Measurements from ENCODE around the gene PPP2R3C.

DNA sequence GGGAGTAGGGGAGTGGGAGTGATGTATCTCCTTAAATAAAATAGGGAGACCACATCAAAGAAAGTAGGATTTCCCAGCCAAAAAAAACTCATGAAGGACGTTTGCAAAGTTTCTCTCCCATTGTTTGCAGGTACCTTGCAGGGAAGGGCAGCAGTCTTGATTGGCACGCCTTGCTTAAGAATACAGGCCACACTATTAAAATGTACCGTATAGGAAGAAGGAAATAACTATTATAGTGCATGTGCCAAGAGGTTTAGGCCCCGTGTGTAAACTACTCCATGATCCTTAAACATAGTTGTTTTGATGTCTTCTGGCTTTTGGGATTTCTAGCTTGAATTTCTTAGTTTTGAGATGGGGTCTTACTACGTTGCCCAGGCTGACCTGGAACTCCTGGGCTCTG lies 43.1 kb upstream of the PPP2R3C start:
- TF ChIP-seq, protein P1, sequence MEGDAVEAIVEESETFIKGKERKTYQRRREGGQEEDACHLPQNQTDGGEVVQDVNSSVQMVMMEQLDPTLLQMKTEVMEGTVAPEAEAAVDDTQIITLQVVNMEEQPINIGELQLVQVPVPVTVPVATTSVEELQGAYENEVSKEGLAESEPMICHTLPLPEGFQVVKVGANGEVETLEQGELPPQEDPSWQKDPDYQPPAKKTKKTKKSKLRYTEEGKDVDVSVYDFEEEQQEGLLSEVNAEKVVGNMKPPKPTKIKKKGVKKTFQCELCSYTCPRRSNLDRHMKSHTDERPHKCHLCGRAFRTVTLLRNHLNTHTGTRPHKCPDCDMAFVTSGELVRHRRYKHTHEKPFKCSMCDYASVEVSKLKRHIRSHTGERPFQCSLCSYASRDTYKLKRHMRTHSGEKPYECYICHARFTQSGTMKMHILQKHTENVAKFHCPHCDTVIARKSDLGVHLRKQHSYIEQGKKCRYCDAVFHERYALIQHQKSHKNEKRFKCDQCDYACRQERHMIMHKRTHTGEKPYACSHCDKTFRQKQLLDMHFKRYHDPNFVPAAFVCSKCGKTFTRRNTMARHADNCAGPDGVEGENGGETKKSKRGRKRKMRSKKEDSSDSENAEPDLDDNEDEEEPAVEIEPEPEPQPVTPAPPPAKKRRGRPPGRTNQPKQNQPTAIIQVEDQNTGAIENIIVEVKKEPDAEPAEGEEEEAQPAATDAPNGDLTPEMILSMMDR (IDR thresholded peaks at IDR 0.05) = no peak
- no peak for TF ChIP-seq POLR2A (IDR thresholded peaks at IDR 0.05)
